ENCODE data around the gene PRSS33.

- TF ChIP-seq SUZ12 (IDR thresholded peaks at IDR 0.05) (no peak), ELF4 (IDR thresholded peaks at IDR 0.05) (no peak), ARNT (IDR thresholded peaks at IDR 0.05) (no peak), FOXA1 (IDR thresholded peaks at IDR 0.05) (no peak), FOXM1 (IDR thresholded peaks at IDR 0.05; ENCODE audit: borderline replicate concordance) (no peak), L3MBTL2 (conservative IDR thresholded peaks at IDR 0.05) (no peak), LEF1 (IDR thresholded peaks at IDR 0.05; ENCODE audit: borderline replicate concordance) (no peak), ZNF384 (IDR thresholded peaks at IDR 0.05) (no peak), TARDBP (IDR thresholded peaks at IDR 0.05) (no peak), FOXK2 (IDR thresholded peaks at IDR 0.05) (no peak)
Measured at GRCh38 chr16:2831203-2831602, 43.8 kb upstream of the PRSS33 start.
